KOPT-K1 (cell line): Measurements from ENCODE around the gene FOXL1.

Source experiments
- H3K27ac ChIP-seq: fragments of 200-600 bp; sonication (generic); 2 replicates; pipeline ENCODE4 v1.5.1; 2016; ENCODE audit warnings: antibody characterized with exemption, mild to moderate bottlenecking, low read depth, low read length; ENCODE audit not compliant: poor library complexity, severe bottlenecking
- H3K36me3 ChIP-seq: fragments of 200-600 bp; sonication (generic); 2 replicates; pipeline ENCODE4 v1.5.1; 2017; ENCODE audit warnings: antibody characterized with exemption, mild to moderate bottlenecking, low read length, moderate library complexity; ENCODE audit not compliant: insufficient read depth
- H3K9me3 ChIP-seq: fragments of 200-600 bp; sonication (generic); 2 replicates; pipeline ENCODE4 v1.5.1; 2017; ENCODE audit warnings: antibody characterized with exemption, low read length, mild to moderate bottlenecking; ENCODE audit not compliant: insufficient read depth, poor library complexity, severe bottlenecking

Gene FOXL1

DNA sequence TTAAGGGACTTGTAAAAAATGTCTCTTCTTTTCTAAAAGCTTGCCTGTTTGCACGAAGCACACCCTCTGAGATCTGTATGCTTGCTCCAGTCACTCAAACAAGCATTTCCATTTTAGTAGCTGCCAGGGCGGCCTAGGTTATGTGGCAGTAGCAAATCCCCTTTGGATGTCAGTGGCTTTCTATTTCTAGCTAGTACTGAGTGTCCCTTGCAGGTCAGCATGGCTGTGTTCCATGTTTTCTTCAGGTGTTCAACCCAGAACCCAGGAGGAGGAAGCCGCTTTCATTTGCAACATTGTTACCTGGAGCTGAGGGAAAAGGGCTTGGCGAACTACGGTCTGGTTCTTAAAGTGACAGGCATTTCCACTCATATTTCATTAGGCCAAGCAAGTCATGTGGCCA is 36.4 kb downstream of the FOXL1 start:
- H3K36me3 ChIP-seq: no peaks in the 10 kb centered on the region
- H3K27ac ChIP-seq: no peak overlapping the region
- H3K9me3 ChIP-seq: no peaks in the 10 kb centered on the region

- no peak overlapping the region for H3K27ac ChIP-seq
- no peaks in the 10 kb centered on the region for H3K9me3 ChIP-seq
- H3K36me3 ChIP-seq: no peaks in the 10 kb centered on the region
Observed at GRCh38 chr16:86616906-86617305, 38.6 kb downstream of the FOXL1 start.

DNA sequence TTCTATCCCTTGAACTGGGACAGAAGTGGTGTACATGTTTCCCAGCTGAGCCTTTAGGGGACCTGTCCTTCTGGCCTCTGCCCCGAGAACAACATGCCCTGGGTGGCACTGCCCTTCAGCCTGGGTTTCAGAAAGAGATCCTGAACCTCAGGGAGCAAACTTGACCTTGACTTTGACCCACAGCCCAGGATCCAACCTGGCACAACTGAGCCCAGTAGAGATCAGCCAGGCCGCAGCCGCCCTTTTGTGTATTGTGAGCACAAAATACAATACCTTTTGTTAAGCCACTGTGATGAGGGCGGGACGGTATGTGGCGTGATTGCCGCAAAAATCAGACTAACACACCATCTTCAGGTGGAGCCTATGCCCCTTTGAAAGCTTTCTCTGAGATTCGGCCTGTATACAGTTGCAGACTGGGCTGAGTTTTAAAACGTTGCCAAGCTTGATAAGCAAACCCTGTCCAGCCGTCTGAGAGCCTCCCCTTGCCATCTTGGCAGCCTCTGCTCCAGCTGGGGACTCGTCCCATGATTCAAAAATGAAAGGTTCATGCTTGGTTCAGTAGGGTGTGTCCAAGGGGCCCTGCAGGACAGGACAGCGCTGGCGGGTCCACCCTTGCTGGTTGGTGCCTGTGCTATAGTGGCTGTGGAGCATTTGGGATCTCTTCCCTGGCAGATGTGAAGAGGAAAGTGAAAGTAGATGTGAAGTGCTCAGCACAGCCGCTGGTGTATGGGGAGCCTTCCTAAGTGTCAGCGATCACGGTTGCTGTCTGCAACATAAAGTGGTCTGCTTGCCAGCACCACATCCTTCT is 40.3 kb downstream of the FOXL1 start:
- H3K36me3 ChIP-seq: no peaks in the 10 kb centered on the region
- H3K27ac ChIP-seq: no peak overlapping the region
- H3K9me3 ChIP-seq: no peaks in the 10 kb centered on the region

- no peaks in the 10 kb centered on the region for H3K36me3 ChIP-seq
- H3K27ac ChIP-seq: no peak overlapping the region
- no peaks in the 10 kb centered on the region for H3K9me3 ChIP-seq
Observed at GRCh38 chr16:86619239-86619794, 41.0 kb downstream of the FOXL1 start.

GRCh38 chr16:86620184-86620583 is 41.8 kb downstream of the FOXL1 start:
- no peaks in the 10 kb centered on the region for H3K36me3 ChIP-seq
- no peaks in the 10 kb centered on the region for H3K9me3 ChIP-seq
- H3K27ac ChIP-seq: no peak overlapping the region

GRCh38 chr16:86621966-86622365 is 43.6 kb downstream of the FOXL1 start:
- Histone ChIP-seq H3K27ac (no peak overlapping the region), H3K36me3 (no peaks in the 10 kb centered on the region), H3K9me3 (no peaks in the 10 kb centered on the region)

- Histone ChIP-seq H3K27ac (no peak overlapping the region), H3K36me3 (no peaks in the 10 kb centered on the region), H3K9me3 (no peaks in the 10 kb centered on the region)
Observed at GRCh38 chr16:86622700-86623615, 44.6 kb downstream of the FOXL1 start.

GRCh38 chr16:86625029-86625428 is 46.7 kb downstream of the FOXL1 start:
- no peak overlapping the region for H3K27ac ChIP-seq
- no peaks in the 10 kb centered on the region for H3K9me3 ChIP-seq
- H3K36me3 ChIP-seq: no peaks in the 10 kb centered on the region

DNA sequence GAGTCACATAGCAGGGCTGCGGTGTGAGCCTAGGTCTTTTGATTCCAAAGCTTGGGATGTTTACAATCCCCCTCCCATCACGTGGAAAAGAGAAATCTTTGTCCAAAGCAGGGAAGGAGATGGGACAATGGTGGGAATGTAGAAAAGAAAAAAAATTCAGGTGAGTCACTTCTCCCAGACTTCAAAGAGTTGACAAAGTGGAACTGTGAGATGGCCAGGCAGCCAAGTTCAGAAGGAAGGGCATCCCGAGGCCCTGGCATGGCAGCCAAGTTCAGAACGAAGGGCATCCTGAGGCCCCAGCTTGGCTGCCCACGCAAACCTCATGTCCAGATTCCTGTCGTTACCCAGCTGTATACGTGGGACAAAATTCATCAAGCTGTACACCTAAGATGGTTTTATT is 47.5 kb downstream of the FOXL1 start:
- H3K27ac ChIP-seq: no peak overlapping the region
- H3K36me3 ChIP-seq: no peaks in the 10 kb centered on the region
- H3K9me3 ChIP-seq: no peaks in the 10 kb centered on the region

DNA sequence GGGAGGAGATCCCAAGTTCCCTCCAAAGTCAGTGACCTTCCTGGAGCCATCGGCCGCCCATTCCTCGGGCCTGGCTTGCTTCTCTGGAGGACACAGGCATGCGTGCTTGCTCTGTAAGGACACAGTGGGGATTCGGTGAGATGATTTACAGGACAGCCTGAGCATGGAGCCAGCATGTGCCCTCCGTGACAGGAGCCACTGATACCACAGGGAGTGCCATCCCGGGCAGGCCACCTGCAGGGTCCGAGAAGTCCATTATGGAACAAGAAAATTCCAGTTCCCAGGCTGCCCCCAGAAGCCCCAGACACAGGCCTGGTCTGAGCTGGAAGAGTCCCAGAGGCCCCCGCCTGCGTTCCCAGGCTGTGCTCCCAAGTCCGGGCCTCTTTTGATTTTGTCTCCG is 47.9 kb downstream of the FOXL1 start:
- Histone ChIP-seq H3K9me3 (no peaks in the 10 kb centered on the region), H3K27ac (no peak overlapping the region), H3K36me3 (no peaks in the 10 kb centered on the region)

DNA sequence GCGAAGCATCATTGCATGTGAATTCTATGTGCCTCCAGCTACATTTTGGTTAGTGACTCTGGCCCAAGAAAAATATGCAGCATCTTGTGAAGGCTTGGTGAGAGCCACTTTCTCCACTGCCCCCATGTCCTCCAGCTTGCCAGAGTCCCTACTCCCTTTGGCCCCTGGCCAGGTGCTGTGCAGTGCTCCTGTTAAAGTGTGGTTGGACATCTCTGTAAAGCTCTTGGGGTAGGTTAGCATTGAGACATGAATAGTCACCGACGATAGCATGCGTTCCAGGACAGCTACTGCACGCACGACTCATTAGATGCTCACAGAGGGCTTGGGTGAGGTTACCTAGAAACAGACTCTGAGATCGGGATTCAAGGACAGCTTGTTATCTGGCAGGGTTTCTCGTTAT is 48.6 kb downstream of the FOXL1 start:
- H3K9me3 ChIP-seq: no peaks in the 10 kb centered on the region
- no peaks in the 10 kb centered on the region for H3K36me3 ChIP-seq

DNA sequence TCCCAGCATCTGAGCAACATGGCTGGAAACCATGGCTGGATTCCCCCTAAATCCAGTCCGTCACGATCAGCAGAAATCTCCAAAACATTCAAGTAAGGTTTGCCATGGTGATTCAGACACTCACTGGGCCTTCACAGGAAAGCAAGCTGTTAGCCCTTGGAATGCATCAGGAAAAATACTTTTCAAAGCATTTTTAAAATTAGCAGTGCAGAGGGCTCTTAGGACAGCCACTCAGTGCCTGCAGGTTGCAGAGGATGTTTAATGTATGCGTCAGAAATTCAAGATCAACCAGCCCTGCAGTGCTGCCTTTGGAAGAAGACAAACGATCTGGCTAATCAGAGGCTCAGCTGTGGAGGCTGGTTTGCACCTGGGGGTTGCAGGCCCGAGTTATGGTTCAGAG is 50.3 kb downstream of the FOXL1 start:
- no peaks in the 10 kb centered on the region for H3K36me3 ChIP-seq
- H3K27ac ChIP-seq: no peak overlapping the region
- H3K9me3 ChIP-seq: no peaks in the 10 kb centered on the region

More for the DNA sequence above, 48.6 kb downstream of the FOXL1 start:
- H3K27ac ChIP-seq: no peak overlapping the region

- no peak overlapping the region for H3K27ac ChIP-seq
Observed at GRCh38 chr16:86630471-86630870, 52.1 kb downstream of the FOXL1 start.

DNA sequence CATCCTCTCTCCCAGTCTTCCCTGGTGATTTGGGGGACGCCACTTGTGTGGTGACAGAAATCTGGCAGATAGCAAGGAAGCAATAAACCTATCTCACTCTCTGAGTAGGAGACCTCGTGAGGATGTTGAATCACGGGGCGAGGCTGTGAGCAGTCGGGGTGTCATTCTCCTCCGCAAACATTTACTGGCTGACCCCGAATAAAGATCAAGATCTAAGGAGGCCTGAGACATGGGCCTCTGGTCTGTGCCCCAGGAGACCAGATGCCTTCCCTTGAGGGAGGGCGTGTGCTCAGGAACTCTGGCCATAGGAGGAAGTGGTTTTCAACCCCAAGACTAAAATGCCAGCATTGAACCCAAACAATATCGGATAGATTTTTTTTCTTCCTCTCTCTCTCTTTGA is 53.1 kb downstream of the FOXL1 start:
- H3K27ac ChIP-seq: no peak overlapping the region

More at GRCh38 chr16:86630471-86630870, 52.1 kb downstream of the FOXL1 start:
- H3K36me3 ChIP-seq: no peaks in the 10 kb centered on the region
- no peaks in the 10 kb centered on the region for H3K9me3 ChIP-seq

More for the DNA sequence above, 53.1 kb downstream of the FOXL1 start:
- Histone ChIP-seq H3K9me3 (no peaks in the 10 kb centered on the region), H3K36me3 (no peaks in the 10 kb centered on the region)
